K562 treated with DMSO at 1 percent for 48 hours (cell line): Measurements from ENCODE around the gene LSMEM2. TPM values are rescaled to one million over a fixed set of nuclear protein-coding genes. Genes with fewer than 3 reads are reported as not detected.

ENCODE experiments used
- total RNA-seq: library from RNA; unstranded; fragments of 300-600 nt; gene quantifications from 2 replicates; pipeline ENCODE4 v1.2.3, GENCODE V29; 2022; ENCODE audit warnings: low replicate concordance; ENCODE audit errors: extremely low read depth

The LSMEM2 gene
- total RNA-seq: not detected in 2 replicates

DNA sequence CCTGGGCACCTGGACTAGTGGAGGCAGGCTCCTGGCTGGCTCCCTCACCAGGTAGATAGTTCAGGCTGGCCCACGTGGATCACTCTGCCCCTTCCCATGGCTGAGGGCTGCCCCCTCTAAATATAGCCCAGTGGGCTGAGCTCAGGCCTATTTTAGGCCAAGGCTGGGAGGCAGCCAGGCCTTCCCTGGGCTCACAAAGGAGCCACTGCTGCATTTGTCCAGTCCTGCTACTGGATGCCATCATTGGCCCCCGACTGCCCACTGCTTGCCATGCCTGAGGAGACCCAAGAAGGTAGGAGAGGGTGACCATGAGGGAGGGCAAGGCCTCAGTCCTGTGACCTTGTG, at the start of gene LSMEM2:
Gene LSMEM2, plus strand, starts transcription at position 208 of the 345 bp plus-strand sequence. Its CDS starts 27 bp downstream, at position 235.

DNA sequence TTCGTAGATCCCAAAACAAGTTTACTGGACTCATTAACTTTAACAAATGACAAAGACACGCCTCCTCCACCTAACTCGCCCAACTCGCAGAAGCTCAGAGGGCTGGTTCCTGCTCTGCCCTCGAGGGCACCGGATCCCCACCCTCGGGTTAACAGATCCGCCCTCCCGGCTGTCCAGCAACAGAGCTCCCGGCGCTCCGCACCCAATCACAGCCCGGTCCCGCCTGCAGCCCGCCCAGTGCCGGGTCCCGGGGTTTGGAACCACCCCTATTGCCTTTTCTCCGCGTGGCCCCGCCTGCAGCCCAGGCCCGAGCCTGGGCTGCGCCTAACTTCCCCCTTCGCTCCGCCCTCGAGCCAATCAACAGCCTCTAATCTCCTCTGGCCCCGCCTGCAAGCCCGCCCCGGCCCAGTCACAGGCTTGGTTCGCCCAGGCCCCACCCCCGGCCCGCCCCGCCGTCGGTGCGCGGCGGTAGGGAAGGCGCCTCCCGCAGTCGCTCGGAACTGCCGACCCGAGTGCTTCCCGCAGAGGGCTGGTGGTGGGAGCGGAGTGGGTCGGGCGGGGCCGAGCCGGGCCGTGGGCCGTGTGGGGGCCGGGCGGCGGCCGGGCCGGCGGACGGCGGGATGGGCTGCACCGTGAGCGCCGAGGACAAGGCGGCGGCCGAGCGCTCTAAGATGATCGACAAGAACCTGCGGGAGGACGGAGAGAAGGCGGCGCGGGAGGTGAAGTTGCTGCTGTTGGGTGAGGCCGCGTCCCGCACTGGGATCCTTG, 43.0 kb upstream of the LSMEM2 start, which contains the start of gene GNAI2:
Gene GNAI2, plus strand, starts transcription at position 489 of the 768 bp plus-strand sequence. Its CDS starts 132 bp downstream, at position 621.

DNA sequence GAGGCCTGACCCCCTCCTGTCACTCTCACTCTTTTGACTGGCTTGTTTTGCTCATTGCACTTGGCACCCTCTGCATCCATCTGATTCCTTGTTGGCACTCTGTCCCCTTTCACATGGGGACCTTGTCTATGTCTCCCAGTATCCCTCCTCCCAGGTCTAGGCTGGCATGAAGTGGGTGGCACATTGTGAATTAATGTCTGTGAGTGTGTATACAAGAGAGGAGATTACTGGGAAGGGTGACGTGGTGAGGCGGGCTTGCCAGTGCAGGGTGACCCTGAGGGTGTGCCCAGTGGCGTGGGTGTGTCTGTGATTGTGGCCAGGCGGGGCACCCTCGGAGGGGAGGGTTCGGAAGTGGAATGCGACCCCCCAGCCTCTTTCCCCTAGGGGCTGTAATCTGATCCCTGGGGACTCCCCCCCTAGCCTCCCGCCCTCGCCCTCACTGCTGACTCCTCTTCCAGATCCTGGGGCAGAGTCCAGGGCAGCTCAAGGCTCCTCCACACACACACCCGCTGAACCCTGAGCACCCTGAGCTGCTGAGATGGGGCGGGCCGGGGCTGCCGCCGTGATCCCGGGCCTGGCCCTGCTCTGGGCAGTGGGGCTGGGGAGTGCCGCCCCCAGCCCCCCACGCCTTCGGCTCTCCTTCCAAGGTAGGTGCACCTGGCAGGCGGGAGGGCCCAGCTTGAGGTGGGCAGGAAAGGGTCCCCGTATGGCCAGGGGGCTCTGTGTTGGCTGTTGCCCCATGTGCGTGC, 10.0 kb upstream of the LSMEM2 start, which contains the start of gene SEMA3B:
Gene SEMA3B, plus strand, starts transcription at position 445 of the 749 bp plus-strand sequence. Its CDS starts 94 bp downstream, at position 539.

DNA sequence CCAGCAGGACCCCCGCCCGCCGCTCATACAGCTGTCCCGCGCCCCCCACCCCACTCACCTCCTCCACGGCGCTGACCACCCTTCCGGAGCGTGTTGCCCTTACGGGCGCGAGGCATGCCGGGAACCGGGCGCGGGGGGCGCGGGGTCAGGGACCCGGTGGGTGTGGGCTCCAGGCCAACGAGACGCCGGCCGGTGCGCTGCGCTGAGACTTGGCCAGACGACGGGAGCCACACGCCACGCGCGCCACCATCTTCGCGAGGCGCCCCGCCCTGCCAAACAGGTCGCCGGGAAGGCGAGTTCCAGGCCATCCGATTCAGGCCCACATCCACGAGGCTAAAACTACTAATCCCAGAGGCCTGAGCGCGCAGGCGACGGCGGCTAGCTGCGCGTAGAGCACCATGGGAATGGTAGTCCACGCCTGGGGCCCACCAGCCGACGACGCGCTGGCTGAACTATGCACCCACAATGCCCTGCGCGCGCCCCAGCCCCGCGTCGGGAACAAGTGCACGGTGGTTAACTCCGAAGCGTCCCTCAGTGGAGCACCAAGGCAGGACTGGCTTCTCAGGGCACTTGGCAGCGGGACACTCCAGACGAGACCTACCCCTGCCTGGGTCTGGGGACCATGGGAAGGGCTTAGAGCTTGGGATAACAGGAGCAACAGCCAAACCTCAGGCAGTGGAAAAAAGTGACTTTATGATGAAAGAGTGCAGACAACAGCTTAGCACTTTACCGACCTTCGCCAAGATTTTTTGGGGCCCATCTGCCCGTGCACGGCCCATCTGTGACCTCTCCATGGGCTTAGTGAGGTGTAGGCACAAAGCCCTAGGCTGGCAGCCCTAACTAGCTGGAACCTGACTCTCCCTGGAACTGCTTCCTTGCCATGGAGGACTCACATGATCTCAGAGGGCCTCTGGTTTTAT, 13.5 kb downstream of the LSMEM2 start, which contains the start of gene IFRD2:
Gene IFRD2, minus strand, starts transcription at position 271 of the 920 bp plus-strand sequence. Its CDS starts 155 bp downstream, at position 116.

DNA sequence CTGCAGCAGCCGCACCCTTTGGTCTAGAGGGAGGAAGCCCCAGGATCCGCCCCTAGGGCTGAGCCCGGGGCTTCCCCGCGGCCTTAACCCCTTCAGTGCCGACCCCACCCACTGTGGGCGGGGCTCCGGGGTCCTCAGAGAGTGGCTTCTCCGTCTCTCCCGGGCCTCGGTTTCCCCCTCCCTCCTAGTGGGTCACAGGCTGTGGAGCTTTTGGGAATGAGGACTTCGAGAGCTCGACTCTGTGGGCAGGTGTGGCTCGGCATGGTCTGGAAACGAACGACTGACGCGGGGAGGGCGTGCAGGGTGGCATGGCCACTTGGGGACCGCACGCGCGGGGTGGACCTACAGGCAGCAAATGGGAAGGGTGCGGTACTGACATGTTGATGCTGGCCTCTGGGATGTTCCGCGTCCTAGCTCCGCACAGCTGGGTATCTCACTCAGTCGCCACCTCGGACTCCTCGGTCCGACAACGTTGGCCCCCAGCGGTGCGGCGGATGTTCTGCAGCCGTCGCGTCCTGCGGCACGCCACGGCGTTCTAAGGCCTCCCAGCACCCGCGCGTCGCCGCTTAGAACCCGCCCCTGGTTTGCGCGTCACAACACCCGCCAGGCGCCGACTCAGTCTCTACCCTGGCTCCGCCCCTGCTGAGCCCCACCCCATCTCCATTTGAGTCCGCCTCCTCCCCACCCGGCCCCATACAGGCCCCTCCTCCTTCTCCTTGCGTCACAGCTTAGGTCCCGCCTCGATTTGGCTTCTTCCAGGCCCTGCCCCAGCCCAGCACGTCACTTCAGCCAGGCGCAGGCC, 20.1 kb downstream of the LSMEM2 start, which contains the start of the genes HYAL3 and NAA80:
Gene HYAL3, minus strand, starts transcription at position 570 of the 802 bp plus-strand sequence. CDS start 3,803 bp downstream, outside the sequence.
Gene NAA80, minus strand, starts transcription at position 570 of the 802 bp plus-strand sequence. CDS start 1,942 bp downstream, outside the sequence.

DNA sequence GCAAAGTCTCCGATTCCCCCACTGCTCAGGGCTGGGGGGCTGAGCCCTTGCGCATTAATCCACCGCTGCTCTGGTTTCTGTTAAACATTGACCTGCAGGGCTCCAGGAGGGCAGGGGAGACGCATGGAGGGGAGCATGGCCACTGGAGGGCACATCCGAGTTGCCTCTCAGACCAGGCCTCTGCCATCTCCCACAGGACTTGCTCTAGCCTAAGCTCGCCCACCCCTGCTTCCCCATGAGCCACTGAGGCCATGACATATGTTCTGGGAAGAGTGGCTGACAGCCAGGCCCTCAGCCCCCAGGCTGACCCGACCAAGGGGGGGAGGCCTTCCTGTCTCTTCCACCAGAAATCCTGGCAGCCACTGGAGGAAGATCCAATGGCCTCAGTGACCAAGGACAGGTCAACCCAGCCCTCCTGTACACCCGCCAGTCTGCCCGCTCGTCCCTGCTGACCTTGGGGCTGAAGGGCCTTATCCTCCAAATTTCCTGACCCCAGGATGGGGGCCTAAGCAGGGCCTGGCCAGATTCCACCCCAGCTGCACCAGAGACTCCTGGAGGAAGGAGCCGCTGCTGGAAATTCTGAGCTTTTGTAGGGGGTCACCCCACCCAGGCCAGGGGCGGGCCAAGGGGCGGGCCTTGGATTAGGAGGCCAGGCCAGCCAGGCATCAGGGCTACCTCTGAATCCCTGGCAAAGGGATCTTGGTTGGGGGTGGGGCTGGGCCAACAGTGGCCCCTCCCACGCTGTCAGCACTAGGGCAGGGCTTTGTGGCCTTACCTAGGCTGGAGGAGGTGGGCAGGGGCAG, 24.3 kb downstream of the LSMEM2 start, which contains the start of gene HYAL1:
Gene HYAL1, minus strand, starts transcription at position 562 of the 803 bp plus-strand sequence. CDS start 618 bp downstream, outside the sequence.

DNA sequence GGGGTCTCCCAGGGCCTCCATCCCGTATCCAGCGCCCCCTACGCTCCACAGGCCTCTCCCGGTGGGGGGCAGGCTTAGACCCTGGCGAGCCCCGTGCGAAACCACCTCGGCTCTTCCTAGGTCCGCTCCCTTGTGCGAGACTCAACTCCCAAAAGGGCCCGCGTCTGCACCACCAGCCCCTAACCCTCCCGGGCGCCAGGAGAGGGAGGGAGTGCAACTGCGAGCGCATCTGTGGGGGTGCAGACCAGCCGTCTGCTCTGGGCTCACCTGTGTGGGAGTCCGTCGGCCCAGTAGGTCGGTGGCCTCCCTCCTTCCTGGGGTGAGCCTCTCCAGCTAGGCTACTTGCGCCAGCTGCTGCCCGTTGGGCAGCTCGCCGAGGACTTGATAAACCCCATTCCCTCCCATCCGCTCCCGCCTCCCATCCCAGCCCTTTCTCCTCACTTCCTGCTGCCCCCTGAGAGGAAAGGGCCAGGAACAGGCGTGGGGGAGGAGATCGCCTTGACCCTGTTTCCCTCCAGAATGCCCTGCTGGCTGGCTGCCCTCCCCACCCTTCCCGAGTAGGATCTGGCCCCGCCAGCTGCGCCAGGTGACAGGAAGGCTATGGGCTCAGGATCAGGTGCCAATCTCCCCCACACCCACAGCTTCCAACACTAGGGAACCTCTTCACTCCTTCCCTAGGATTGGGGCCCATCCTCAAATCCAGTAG, 43.7 kb downstream of the LSMEM2 start, which contains the start of gene HYAL2:
Gene HYAL2, minus strand, starts transcription at position 360 of the 706 bp plus-strand sequence. CDS start 2,256 bp downstream, outside the sequence.

DNA sequence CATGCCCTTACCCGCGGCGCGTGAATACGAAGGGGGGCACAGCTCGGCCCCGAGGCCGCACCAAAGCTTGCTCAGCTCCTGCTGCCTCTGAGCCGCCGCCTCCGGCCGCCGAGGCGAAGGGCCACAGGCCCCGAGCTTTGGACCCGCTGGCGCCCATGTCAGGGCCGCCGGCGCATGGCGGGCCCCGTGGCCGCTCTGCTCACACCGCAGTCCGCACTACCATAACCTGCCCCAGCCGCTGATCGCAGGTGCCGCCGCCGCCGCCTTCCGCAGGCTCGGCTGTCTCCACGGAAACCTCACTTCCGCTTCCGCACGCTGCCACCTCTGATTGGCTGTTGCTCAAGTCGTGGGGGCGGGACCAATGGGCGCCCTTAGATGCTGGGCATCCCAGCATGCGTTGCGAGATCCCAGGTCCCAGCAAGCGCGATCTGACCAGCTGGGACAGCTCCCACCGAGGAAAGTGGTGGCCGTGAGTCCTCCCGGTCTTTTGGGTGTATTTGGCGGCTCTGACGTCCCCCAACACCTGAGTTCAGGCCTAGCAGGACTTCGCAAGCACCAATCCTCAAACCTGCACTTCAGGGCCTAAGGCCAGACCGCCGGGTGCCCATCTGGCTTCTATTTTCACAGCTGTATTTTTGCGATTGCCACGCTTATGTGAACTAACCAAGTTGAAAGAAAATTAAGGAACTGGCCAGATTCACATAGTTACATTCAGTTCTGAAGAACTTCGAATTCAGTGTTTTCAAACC, 49.2 kb downstream of the LSMEM2 start, which contains the start of gene TUSC2:
Gene TUSC2, minus strand, starts transcription at position 281 of the 749 bp plus-strand sequence. Its CDS starts 124 bp downstream, at position 157.

Other genes with a start within 250 kb of the LSMEM2 start
- gene RBM5, start 190.2 kb upstream of the LSMEM2 start, total RNA-seq: not detected in 2 replicates
- gene SEMA3F, start 123.8 kb upstream of the LSMEM2 start, total RNA-seq: not detected in 2 replicates
- not detected in 2 replicates for gene GNAT1, start 87.5 kb upstream of the LSMEM2 start, total RNA-seq
- not detected in 2 replicates for gene SLC38A3, start 73.8 kb upstream of the LSMEM2 start, total RNA-seq
- gene GNAI2, start 42.9 kb upstream of the LSMEM2 start, total RNA-seq: not detected in 2 replicates
- gene SEMA3B, start 9.9 kb upstream of the LSMEM2 start, total RNA-seq: not detected in 2 replicates
- not detected in 2 replicates for gene IFRD2, start 13.3 kb downstream of the LSMEM2 start, total RNA-seq
- not detected in 2 replicates for gene HYAL3, start 20.3 kb downstream of the LSMEM2 start, total RNA-seq
- not detected in 2 replicates for gene NAA80, start 20.3 kb downstream of the LSMEM2 start, total RNA-seq
- gene HYAL1, start 24.5 kb downstream of the LSMEM2 start, total RNA-seq: not detected in 2 replicates
- not detected in 2 replicates for gene HYAL2, start 43.7 kb downstream of the LSMEM2 start, total RNA-seq
- not detected in 2 replicates for gene TUSC2, start 49.1 kb downstream of the LSMEM2 start, total RNA-seq
- not detected in 2 replicates for gene RASSF1, start 61.7 kb downstream of the LSMEM2 start, total RNA-seq
- not detected in 2 replicates for gene ZMYND10, start 66.6 kb downstream of the LSMEM2 start, total RNA-seq
- not detected in 2 replicates for gene NPRL2, start 71.7 kb downstream of the LSMEM2 start, total RNA-seq
- gene CYB561D2, start 71.8 kb downstream of the LSMEM2 start, total RNA-seq: not detected in 2 replicates
- not detected in 2 replicates for gene TMEM115, start 80.4 kb downstream of the LSMEM2 start, total RNA-seq
- gene CACNA2D2, start 224.5 kb downstream of the LSMEM2 start, total RNA-seq: not detected in 2 replicates